ENCODE results near the gene CNGA2. TPM values are rescaled to one million over a fixed set of nuclear protein-coding genes. Genes with fewer than 3 reads are reported as not detected.

CNGA2 gene
- total and polyA plus RNA-seq, 10 of the 15 experiments (the other 5 are each of a cell fraction or from before 2014, with no cell fraction given): not detected

DNA sequence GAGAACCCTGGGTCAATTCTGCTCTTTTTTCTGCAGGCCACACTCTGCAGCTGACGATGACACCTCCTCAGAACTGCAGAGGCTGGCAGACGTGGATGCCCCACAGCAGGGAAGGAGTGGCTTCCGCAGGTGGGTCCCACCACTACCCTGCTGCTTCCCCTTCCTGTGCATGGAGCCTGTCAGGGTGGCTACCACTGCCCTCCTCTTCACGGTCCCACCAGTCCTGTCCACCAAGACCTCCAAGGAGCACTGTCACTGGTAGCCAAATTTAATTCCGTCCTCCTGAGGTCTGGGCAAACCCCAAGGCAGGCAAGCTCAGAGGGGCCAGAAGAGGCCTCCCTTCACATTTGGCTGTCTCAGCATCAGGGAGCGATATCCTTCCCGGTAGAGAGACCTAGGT, 4.2 kb downstream of the CNGA2 start (continued):
- TF ChIP-seq TCF3 (IDR thresholded peaks at IDR 0.05; ENCODE audit: borderline replicate concordance, insufficient read depth, low read depth, low read length) (no peak), LARP7 (IDR thresholded peaks at IDR 0.05) (no peak), CREB1 (IDR thresholded peaks at IDR 0.05; ENCODE audit: low read depth) (no peak), CBX5 (IDR thresholded peaks at IDR 0.05; ENCODE audit: low read depth) (no peak), NBN (IDR thresholded peaks at IDR 0.05) (no peak), ZNF217 (IDR thresholded peaks at IDR 0.05) (no peak), CBX3 (IDR thresholded peaks at IDR 0.05; ENCODE audit: borderline replicate concordance, low read depth) (no peak), CBFB (IDR thresholded peaks at IDR 0.05; ENCODE audit: low read depth) (no peak), SIN3A (IDR thresholded peaks at IDR 0.05; ENCODE audit: low read depth, low read length) (no peak)
- TF ChIP-seq, protein P1, sequence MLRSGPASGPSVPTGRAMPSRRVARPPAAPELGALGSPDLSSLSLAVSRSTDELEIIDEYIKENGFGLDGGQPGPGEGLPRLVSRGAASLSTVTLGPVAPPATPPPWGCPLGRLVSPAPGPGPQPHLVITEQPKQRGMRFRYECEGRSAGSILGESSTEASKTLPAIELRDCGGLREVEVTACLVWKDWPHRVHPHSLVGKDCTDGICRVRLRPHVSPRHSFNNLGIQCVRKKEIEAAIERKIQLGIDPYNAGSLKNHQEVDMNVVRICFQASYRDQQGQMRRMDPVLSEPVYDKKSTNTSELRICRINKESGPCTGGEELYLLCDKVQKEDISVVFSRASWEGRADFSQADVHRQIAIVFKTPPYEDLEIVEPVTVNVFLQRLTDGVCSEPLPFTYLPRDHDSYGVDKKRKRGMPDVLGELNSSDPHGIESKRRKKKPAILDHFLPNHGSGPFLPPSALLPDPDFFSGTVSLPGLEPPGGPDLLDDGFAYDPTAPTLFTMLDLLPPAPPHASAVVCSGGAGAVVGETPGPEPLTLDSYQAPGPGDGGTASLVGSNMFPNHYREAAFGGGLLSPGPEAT (IDR thresholded peaks at IDR 0.05; ENCODE audit: low read depth): no peak

DNA sequence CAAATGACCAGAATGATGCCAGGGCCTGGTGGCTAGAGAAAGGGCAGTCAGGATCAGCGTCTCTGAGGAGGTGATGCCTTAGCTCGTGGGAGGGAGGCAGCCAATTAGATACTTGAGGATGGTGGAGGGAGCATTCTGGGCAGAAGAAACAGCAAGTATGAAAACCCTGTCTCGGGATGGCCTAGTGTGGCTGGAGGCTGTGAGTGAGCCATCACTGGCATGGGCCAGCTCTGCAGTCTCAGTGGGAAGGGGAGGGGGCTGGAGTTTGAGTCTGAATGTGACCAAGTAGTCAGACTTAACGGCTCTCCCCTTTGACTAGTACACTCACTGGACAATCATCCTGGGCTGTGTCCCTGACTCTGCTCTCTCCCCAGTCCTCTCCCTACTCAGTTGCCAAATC, 7.1 kb downstream of the CNGA2 start:
- 2% methylated on average over 4 of the region's 4 CpGs for WGBS (ENCODE audit: insufficient coverage, insufficient replicate concordance, low lambda C conversion rate, missing lambda C conversion rate)
- in situ Hi-C loops (cut with MboI) (no loop called here), intact Hi-C loops (cut with micrococcal nuclease; ENCODE audit: unreplicated experiment) (no loop called here)
- Histone ChIP-seq H3K36me3 (ENCODE audit: control insufficient read depth in 2 of 2, insufficient read depth in 2 of 2, low read length in 1 of 2) (no peaks in the 10 kb centered on the region), H3K27me3 (replicated peaks in 1 of 2; ENCODE audit: control insufficient read depth in 2 of 2, insufficient read depth in 2 of 2, low read length in 1 of 2) (no peaks in the 10 kb centered on the region; a peak in 1 of 4 replicates), H2AFZ (ENCODE audit: control insufficient read depth, low read depth, low read length) (no peak overlapping the region), H3K4me3 (no peak overlapping the region), H4K20me1 (ENCODE audit: control insufficient read depth, insufficient read depth) (no peaks in the 10 kb centered on the region), H3K79me2 (ENCODE audit: control insufficient read depth, insufficient read depth, low read length) (no peaks in the 10 kb centered on the region), H3K27ac (ENCODE audit: control insufficient read depth, insufficient read depth) (no peak overlapping the region), H3K9ac (ENCODE audit: control insufficient read depth, insufficient read depth, low read length) (no peak overlapping the region), H3K4me2 (ENCODE audit: control insufficient read depth, insufficient read depth) (no peak overlapping the region), H3K4me1 (ENCODE audit: control insufficient read depth, insufficient read depth, low read length) (no peaks in the 10 kb centered on the region), H3K9me3 (replicated peaks; ENCODE audit: control insufficient read depth, insufficient read depth, low read length) (no peaks in the 10 kb centered on the region)
- RAD21 ChIA-PET (ENCODE audit: unreplicated experiment): no interaction called here
- CTCF ChIA-PET: no interaction called here
- ATAC-seq: no peak
- FAIRE-seq: no peak
- SMC1A ChIA-PET (ENCODE audit: uncharacterized antibody, unreplicated experiment): no interaction called here
- BruUV-seq (replicated peaks): no TSS peak
- POLR2A ChIA-PET: no interaction called here
- no peak for DNase-seq (ENCODE audit: low read depth, low spot score)
- TF ChIP-seq SIN3A (IDR thresholded peaks at IDR 0.05; ENCODE audit: low read depth, low read length): no peak
- TF ChIP-seq, protein P2, sequence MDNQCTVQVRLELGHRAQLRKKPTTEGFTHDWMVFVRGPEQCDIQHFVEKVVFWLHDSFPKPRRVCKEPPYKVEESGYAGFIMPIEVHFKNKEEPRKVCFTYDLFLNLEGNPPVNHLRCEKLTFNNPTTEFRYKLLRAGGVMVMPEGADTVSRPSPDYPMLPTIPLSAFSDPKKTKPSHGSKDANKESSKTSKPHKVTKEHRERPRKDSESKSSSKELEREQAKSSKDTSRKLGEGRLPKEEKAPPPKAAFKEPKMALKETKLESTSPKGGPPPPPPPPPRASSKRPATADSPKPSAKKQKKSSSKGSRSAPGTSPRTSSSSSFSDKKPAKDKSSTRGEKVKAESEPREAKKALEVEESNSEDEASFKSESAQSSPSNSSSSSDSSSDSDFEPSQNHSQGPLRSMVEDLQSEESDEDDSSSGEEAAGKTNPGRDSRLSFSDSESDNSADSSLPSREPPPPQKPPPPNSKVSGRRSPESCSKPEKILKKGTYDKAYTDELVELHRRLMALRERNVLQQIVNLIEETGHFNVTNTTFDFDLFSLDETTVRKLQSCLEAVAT (IDR thresholded peaks at IDR 0.05): no peak
- TF ChIP-seq ZNF274 (IDR thresholded peaks at IDR 0.05; ENCODE audit: insufficient read depth, insufficient read length): no peak
- no peak for TF ChIP-seq TAF1 (IDR thresholded peaks at IDR 0.05; ENCODE audit: borderline replicate concordance, low read depth, low read length)
- TF ChIP-seq ZSCAN29 (IDR thresholded peaks at IDR 0.05): no peak
- no peak for TF ChIP-seq ESRRA (IDR thresholded peaks at IDR 0.05; ENCODE audit: low read length)
- no peak for TF ChIP-seq CREB1 (IDR thresholded peaks at IDR 0.05; ENCODE audit: low read depth)
- no peak for TF ChIP-seq BCL11A (IDR thresholded peaks at IDR 0.05; ENCODE audit: low read depth, low read length)
- TF ChIP-seq HDGF (IDR thresholded peaks at IDR 0.05): no peak
- no peak for TF ChIP-seq FOXM1 (IDR thresholded peaks at IDR 0.05; ENCODE audit: low read depth, low read length)
- TF ChIP-seq JUND (IDR thresholded peaks at IDR 0.05; ENCODE audit: low read depth, low read length): no peak
- no peak for TF ChIP-seq RAD21 (IDR thresholded peaks at IDR 0.05; ENCODE audit: insufficient read depth, low read depth, low read length)
- no peak for TF ChIP-seq HDAC6 (IDR thresholded peaks at IDR 0.05; ENCODE audit: unreplicated experiment)
- TF ChIP-seq NFXL1 (IDR thresholded peaks at IDR 0.05; ENCODE audit: borderline replicate concordance): no peak
- TF ChIP-seq CHD2 (IDR thresholded peaks at IDR 0.05; ENCODE audit: borderline replicate concordance, low read depth, low read length): no peak
- TF ChIP-seq FOS (IDR thresholded peaks at IDR 0.05; ENCODE audit: borderline replicate concordance, extremely low read depth, insufficient read length): no peak
- no peak for TF ChIP-seq RAD51 (IDR thresholded peaks at IDR 0.05)

Measured in GM12878 (cell line).